Peyer's patch (tissue), 4 donors: ENCODE measurements around the gene FAM50A. TPM values are rescaled to one million over a fixed set of nuclear protein-coding genes. Genes with fewer than 3 reads are reported as not detected.

Experiments used
- DNase-seq, 3 donors: peaks; one replicate each; pipeline ENCODE4 v3.0.0-alpha.2; 2017 to 2019
- H3K27ac ChIP-seq, 4 donors: fragments of 200-600 bp; sonication (generic); one replicate each; pipeline ENCODE4 v1.5.1; 2016 to 2019
- H3K27me3 ChIP-seq, 2 donors: fragments of 200-600 bp; sonication (generic); one replicate each; pipeline ENCODE4 v1.5.1; 2019
- H3K36me3 ChIP-seq, 3 donors: fragments of 200-600 bp; sonication (generic); one replicate each; pipeline ENCODE4 v1.5.1; 2016 to 2019
- H3K4me1 ChIP-seq, 4 donors: fragments of 200-600 bp; sonication (generic); one replicate each; pipeline ENCODE4 v1.5.1; 2016 to 2019
- H3K4me3 ChIP-seq, 4 donors: fragments of 200-600 bp; sonication (generic); 1 replicate in 3 of 4; 2 replicates in 1 of 4; pipeline ENCODE4 v1.5.1; 2016 to 2019; ENCODE audit warnings: mild to moderate bottlenecking in 1 of 4
- H3K9me3 ChIP-seq, 4 donors: fragments of 200-600 bp; sonication (generic); one replicate each; pipeline ENCODE4 v1.5.1; 2016 to 2019; ENCODE audit warnings: mild to moderate bottlenecking in 1 of 4
- CTCF ChIP-seq, 6 experiments: fragments of 450-650 bp in 4 of 6; fragments of 200-600 bp in 2 of 6; sonication (generic) in 1 of 6; IDR thresholded peaks; one replicate each; pipeline ENCODE4 v1.5.1; 2017 to 2019; ENCODE audit warnings: antibody characterized with exemption in 6 of 6, mild to moderate bottlenecking in 3 of 6, moderate library complexity in 1 of 6
- POLR2A ChIP-seq, 2 donors: fragments of 450-650 bp; IDR thresholded peaks; one replicate each; pipeline ENCODE4 v1.5.1; 2017; ENCODE audit warnings: antibody characterized with exemption in 2 of 2, mild to moderate bottlenecking in 2 of 2, moderate library complexity in 2 of 2
- total RNA-seq, 4 donors: library from RNA; depleted of rRNA; stranded (reverse); fragments of >200 nt; gene quantifications; one replicate each; pipeline ENCODE4 v1.1.0, GENCODE V29; 2016

The FAM50A gene
- total RNA-seq, 4 donors from 2014 or later: 35.6 to 212 (median 54.6) TPM

DNA sequence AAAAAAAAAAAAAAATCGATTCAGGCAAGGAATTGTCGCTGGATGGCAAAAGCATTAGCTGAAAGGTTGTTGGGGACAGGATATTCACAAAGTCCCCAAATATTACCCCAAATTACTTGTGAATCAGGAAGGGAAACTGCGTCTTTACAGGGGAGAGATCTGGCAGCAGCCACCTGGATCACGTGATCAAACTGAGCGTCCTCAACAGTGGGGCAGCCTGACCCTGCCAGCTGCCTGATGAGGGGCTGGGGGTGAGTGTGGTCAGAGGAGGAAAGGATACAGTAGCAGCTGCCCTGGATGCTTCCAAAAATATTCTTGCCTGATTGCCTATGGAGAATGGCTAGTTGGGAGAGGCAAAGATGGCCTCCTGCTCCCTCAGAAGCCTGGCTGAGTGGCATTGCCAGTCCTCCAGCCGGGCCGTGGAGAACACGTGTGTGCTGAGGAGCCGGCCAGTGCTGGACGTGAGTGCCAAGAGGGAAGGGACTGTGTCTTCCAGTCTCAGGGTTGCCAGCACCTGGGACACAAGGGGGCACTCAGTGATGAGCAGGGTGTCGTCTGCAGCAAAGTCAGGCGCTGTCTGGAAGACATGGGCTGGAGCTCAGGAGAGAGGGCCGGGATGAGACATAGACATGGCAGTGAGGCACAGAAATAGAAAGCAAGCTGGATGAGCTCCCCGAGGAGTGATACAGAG is 38.1 kb downstream of the FAM50A start:
- Histone ChIP-seq H3K36me3 (peaks cover 0 to 7% (median 0%) of the 10 kb centered on the region in 3 donors), H3K4me1 (peaks cover 0 to 21% (median 2%) of the 10 kb centered on the region in 4 donors), H3K27ac (no peak overlapping the region), H3K9me3 (no peaks in the 10 kb centered on the region), H3K4me3 (no peak overlapping the region), H3K27me3 (no peaks in the 10 kb centered on the region)
- no peak for DNase-seq
- TF ChIP-seq CTCF (IDR thresholded peaks at IDR 0.05) (no peak), POLR2A (IDR thresholded peaks at IDR 0.05) (no peak)

GRCh38 chrX:154482786-154483185 is 38.8 kb downstream of the FAM50A start:
- Histone ChIP-seq H3K27me3 (no peaks in the 10 kb centered on the region), H3K9me3 (no peaks in the 10 kb centered on the region), H3K4me3 (no peak overlapping the region), H3K36me3 (peaks cover 0 to 7% (median 0%) of the 10 kb centered on the region in 3 donors), H3K4me1 (peaks cover 0 to 21% (median 2%) of the 10 kb centered on the region in 4 donors), H3K27ac (no peak overlapping the region)
- TF ChIP-seq POLR2A (IDR thresholded peaks at IDR 0.05): no peak
- no peak for TF ChIP-seq CTCF (IDR thresholded peaks at IDR 0.05)
- no peak for DNase-seq

- H3K27ac ChIP-seq: no peak overlapping the region
- H3K4me1 ChIP-seq: peaks cover 0 to 16% (median 2%) of the 10 kb centered on the region in 4 donors
- peaks cover 0 to 7% (median 0%) of the 10 kb centered on the region in 3 donors for H3K36me3 ChIP-seq
- TF ChIP-seq CTCF (IDR thresholded peaks at IDR 0.05) (no peak), POLR2A (IDR thresholded peaks at IDR 0.05) (no peak)
- no peak for DNase-seq
- no peaks in the 10 kb centered on the region for H3K9me3 ChIP-seq
- no peaks in the 10 kb centered on the region for H3K27me3 ChIP-seq
- no peak overlapping the region for H3K4me3 ChIP-seq
These were observed 39.4 kb downstream of the FAM50A start for GRCh38 chrX:154483325-154483724.

- peak in 1 of 2 donors; percentile 57 for TF ChIP-seq POLR2A (IDR thresholded peaks at IDR 0.05)
- no peak for TF ChIP-seq CTCF (IDR thresholded peaks at IDR 0.05)
- no peaks in the 10 kb centered on the region for H3K9me3 ChIP-seq
- peaks cover 0 to 21% (median 4%) of the 10 kb centered on the region in 4 donors for H3K4me1 ChIP-seq
- peaks cover 0 to 7% (median 0%) of the 10 kb centered on the region in 3 donors for H3K36me3 ChIP-seq
- H3K27me3 ChIP-seq: no peaks in the 10 kb centered on the region
- H3K27ac ChIP-seq: peak overlapping the region in 1 of 4 donors; percentile 91
- peak in 2 of 3 donors; percentile 57 to 73 for DNase-seq
- no peak overlapping the region for H3K4me3 ChIP-seq
These were observed 40.6 kb downstream of the FAM50A start for GRCh38 chrX:154484255-154485149.

- Histone ChIP-seq H3K9me3 (no peaks in the 10 kb centered on the region), H3K4me1 (peaks cover 0 to 21% (median 6%) of the 10 kb centered on the region in 4 donors), H3K36me3 (peaks cover 0 to 7% (median 0%) of the 10 kb centered on the region in 3 donors), H3K27ac (peak overlapping the region; percentile 85 to 91 (median 88)), H3K4me3 (peak overlapping the region; percentile 63 to 77 (median 72)), H3K27me3 (no peaks in the 10 kb centered on the region)
- DNase-seq: no peak
- TF ChIP-seq POLR2A (IDR thresholded peaks at IDR 0.05): no peak
- no peak for TF ChIP-seq CTCF (IDR thresholded peaks at IDR 0.05)
These were observed 41.5 kb downstream of the FAM50A start for GRCh38 chrX:154485150-154486051.
